A549 (cell line): ENCODE results near the gene RAD18.

ENCODE experiments used
- BHLHE40 ChIP-seq: IDR thresholded peaks from 2 replicates; pipeline ENCODE4 v1.6.1; 2012; ENCODE audit warnings: low read depth, low read length, inconsistent platforms
- CTCF ChIP-seq: fragments of >200 bp; sonication (Bioruptor Twin); formaldehyde crosslinking; IDR thresholded peaks from 3 replicates; pipeline ENCODE4 v1.5.1; 2016
- EP300 ChIP-seq, 2 experiments: fragments of >200 bp; sonication (Bioruptor Twin); formaldehyde crosslinking; IDR thresholded peaks; 2 replicates in 1 of 2; 3 replicates in 1 of 2; pipeline ENCODE4 v1.6.1; 2016 to 2017
- HDAC2 ChIP-seq: fragments of 200-600 bp; sonication (generic); IDR thresholded peaks from 2 replicates; pipeline ENCODE4 v1.6.1; 2016
- HES2 ChIP-seq: fragments of >200 bp; sonication (Bioruptor Twin); formaldehyde crosslinking; IDR thresholded peaks from 2 replicates; pipeline ENCODE4 v1.6.1; 2016
- HMGXB4 ChIP-seq: fragments of 250-450 bp; sonication (Bioruptor Pico); IDR thresholded peaks from 2 replicates; pipeline ENCODE4 v1.5.0; 2021; ENCODE audit warnings: mild to moderate bottlenecking, moderate library complexity, borderline replicate concordance
- MAFK ChIP-seq: fragments of 450-650 bp; IDR thresholded peaks from 2 replicates; pipeline ENCODE4 v1.6.1; 2014; ENCODE audit not compliant: partially characterized antibody
- MAX ChIP-seq: IDR thresholded peaks from 2 replicates; pipeline ENCODE4 v1.6.1; 2012
- PHF8 ChIP-seq: fragments of 200-600 bp; sonication (generic); IDR thresholded peaks from 2 replicates; pipeline ENCODE4 v1.6.1; 2016; ENCODE audit warnings: low read depth, mild to moderate bottlenecking, antibody characterized with exemption, moderate library complexity, borderline replicate concordance
- POLR2A ChIP-seq: IDR thresholded peaks from 2 replicates; pipeline ENCODE4 v1.6.1; 2012; ENCODE audit warnings: mild to moderate bottlenecking, low read length

GRCh38 chr3:8841472-8841871 is 121.8 kb downstream of the RAD18 start:
- TF ChIP-seq HMGXB4 (CRISPR knock-in tag) = no peak
- TF ChIP-seq CTCF = no peak
- no peak for TF ChIP-seq MAX
- no peak for TF ChIP-seq BHLHE40
- no peak for TF ChIP-seq HDAC2
- no peak for TF ChIP-seq POLR2A
- no peak for TF ChIP-seq PHF8
- no peak for TF ChIP-seq MAFK
- no peak for TF ChIP-seq EP300 (IDR thresholded peaks at IDR 0.05)
- no peak for TF ChIP-seq HES2
